ENCODE measurements around the gene SLC19A1. TPM values are rescaled to one million over a fixed set of nuclear protein-coding genes. Genes with fewer than 3 reads are reported as not detected.

The SLC19A1 gene
- total RNA-seq, 1 donor from 2014 or later: 36.8 TPM

DNA sequence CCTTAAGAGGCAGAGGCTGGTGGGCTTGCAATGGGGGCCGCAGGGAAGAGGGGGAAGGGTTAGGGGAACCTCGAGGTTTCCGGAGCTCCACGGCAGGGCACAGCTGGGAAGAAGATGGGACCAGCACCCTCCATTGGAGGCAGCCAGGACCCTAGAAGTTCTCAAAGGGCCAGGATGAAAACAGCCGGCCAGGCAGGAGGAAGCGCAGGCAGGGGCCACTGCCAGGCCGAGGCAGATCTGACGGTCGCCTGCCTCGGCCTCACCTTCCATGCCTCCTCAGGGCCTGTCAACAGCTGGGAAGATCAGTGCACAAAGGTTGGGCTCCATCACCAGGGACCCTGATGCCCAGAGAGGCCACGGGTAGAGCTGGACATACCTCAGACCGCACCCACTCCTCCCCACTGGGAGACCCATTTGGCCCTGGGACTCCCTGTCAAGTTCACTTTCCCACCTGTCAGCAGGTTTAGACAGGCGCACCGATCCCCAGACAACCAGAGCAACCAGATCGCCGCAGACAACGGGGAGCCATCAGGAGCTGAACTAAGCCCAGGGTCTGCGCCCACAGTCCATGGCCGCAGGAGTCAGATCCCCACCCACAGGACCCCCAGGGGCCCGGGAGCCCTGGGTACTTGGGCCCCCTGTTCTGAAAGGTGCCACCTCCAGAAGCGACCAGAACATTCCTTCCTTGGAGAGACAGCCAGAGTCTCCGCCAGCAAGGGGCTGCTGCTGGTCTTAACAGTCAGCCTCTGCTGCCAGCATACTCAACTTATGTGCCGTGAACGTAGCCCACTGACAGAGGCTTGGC, 2.2 kb downstream of the SLC19A1 start:
- Mint-ChIP-seq H3K9me3 (no peaks in the 10 kb centered on the region), H3K4me3 (peak overlapping the region; percentile 69), H3K27ac (no peak overlapping the region), H3K4me1 (peaks cover 17% of the 10 kb centered on the region), H3K27me3 (ENCODE audit: low read depth) (no peaks in the 10 kb centered on the region), H3K36me3 (no peaks in the 10 kb centered on the region)
- DNase-seq (ENCODE audit: low spot score in 2 of 2, unreplicated experiment in 2 of 2): peak in 1 of 2 experiments; percentile 14
- TF ChIP-seq, protein P1, sequence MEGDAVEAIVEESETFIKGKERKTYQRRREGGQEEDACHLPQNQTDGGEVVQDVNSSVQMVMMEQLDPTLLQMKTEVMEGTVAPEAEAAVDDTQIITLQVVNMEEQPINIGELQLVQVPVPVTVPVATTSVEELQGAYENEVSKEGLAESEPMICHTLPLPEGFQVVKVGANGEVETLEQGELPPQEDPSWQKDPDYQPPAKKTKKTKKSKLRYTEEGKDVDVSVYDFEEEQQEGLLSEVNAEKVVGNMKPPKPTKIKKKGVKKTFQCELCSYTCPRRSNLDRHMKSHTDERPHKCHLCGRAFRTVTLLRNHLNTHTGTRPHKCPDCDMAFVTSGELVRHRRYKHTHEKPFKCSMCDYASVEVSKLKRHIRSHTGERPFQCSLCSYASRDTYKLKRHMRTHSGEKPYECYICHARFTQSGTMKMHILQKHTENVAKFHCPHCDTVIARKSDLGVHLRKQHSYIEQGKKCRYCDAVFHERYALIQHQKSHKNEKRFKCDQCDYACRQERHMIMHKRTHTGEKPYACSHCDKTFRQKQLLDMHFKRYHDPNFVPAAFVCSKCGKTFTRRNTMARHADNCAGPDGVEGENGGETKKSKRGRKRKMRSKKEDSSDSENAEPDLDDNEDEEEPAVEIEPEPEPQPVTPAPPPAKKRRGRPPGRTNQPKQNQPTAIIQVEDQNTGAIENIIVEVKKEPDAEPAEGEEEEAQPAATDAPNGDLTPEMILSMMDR (IDR thresholded peaks at IDR 0.05; ENCODE audit: unreplicated experiment): no peak

DNA sequence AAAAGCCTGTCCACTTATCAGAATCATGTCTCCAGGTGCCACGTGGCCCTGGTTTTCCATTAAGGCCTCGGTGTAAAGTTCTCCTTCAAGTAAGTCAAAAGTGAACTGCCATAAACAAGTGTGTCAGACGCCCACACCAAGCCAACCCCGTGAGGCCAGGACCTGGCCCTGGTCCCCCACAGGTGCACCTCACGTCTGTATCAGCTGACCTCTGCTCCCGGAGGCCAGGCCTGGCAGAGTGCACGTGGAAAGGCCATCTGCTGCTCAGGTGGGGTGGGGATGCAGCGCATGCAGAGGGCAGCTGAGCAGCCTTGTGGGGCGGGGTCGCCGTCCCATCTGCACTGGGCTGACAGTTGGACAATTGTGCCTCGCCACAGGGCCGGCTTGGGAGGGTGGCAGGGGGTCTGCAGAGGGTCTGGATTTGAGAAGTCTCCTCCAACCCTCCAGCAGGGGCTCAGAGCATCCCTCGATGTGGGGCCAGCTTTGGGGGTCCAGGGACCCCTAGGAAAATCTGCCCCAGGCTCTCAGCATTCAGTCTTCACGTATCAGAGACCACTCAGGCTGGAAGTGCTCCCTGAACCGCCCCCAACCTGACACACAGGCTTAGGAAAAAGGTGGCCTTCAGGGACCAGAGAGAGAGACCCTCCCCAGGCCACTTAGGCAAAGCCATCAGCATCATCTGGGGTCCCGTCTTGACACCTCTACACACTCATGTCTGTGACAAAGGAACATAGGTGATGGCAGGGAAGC, 3.0 kb downstream of the SLC19A1 start:
- peak in 1 of 2 experiments; percentile 13 for DNase-seq (ENCODE audit: low spot score in 2 of 2, unreplicated experiment in 2 of 2)
- Mint-ChIP-seq H3K27ac (no peak overlapping the region), H3K36me3 (no peaks in the 10 kb centered on the region), H3K9me3 (no peaks in the 10 kb centered on the region), H3K4me3 (no peak overlapping the region), H3K27me3 (ENCODE audit: low read depth) (no peaks in the 10 kb centered on the region), H3K4me1 (peaks cover 22% of the 10 kb centered on the region)
- TF ChIP-seq, protein P1 (IDR thresholded peaks at IDR 0.05; ENCODE audit: unreplicated experiment): no peak

DNA sequence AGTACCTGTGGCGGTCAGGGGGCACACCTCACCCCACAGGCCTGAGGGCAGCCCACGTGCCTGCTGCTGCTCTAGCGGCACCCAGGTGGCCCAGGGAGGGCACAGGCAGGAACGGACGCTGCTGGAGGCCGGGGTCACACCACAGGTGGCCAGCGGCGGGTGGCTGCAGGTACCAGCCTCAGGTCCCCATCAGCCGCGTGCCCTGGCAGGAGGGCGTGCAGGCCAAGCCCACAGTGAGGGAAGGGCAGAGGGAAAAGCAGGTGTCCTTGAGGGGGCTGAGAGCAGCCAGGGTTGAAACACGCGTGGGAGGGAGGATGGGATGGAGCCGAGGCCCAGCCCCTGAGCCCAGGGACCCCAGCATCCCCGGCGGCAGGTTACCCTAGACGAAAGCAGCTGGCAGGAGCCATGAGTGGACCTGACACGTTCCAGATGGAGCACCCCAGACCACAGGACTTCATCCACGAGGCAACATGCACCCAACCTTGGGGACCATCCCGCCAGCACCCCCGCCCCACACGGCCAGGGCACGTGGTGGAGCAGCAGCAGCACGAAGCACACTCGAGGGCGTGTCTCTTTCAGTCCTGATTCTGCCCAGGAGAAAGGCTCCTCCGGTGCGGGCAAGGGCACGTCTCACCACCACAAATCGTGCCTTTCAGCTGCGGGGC, 3.7 kb downstream of the SLC19A1 start:
- TF ChIP-seq, protein P1 (IDR thresholded peaks at IDR 0.05; ENCODE audit: unreplicated experiment): no peak
- peak in 1 of 2 experiments; percentile 17 for DNase-seq (ENCODE audit: low spot score in 2 of 2, unreplicated experiment in 2 of 2)
- Mint-ChIP-seq H3K27ac (no peak overlapping the region), H3K27me3 (ENCODE audit: low read depth) (no peaks in the 10 kb centered on the region), H3K36me3 (no peaks in the 10 kb centered on the region), H3K4me1 (peaks cover 20% of the 10 kb centered on the region), H3K4me3 (no peak overlapping the region), H3K9me3 (no peaks in the 10 kb centered on the region)

DNA sequence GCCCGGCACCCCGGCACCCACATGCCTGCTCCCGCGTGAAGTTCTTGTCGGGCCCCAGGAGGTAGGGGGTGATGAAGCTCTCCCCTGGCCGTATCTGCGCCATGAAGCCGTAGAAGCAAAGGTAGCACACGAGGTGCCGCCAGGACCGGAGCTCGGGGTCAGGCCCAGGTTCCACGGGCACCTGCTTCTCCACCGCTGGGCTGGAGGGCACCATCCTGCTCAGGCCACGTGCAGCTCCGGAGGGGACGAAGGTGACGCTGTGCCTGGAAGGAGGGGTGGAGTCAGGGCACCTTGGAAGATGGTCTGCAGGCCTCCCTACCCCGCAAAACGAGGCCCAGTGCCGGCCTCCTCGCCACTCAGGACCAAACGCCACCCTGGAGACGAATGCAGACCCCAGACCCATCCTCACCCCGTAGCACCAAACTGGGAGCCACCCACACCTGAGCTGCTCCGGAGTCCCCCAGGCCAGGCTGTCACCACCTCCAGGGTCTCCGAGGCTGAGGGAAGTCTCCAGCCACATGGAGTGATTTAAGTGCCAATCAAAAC, 4.4 kb downstream of the SLC19A1 start:
- TF ChIP-seq, protein P1 (IDR thresholded peaks at IDR 0.05; ENCODE audit: unreplicated experiment): no peak
- Mint-ChIP-seq H3K9me3 (no peaks in the 10 kb centered on the region), H3K27ac (no peak overlapping the region), H3K27me3 (ENCODE audit: low read depth) (no peaks in the 10 kb centered on the region), H3K4me1 (peaks cover 17% of the 10 kb centered on the region), H3K36me3 (no peaks in the 10 kb centered on the region), H3K4me3 (no peak overlapping the region)
- peak in 1 of 2 experiments; percentile 8 for DNase-seq (ENCODE audit: low spot score in 2 of 2, unreplicated experiment in 2 of 2)

DNA sequence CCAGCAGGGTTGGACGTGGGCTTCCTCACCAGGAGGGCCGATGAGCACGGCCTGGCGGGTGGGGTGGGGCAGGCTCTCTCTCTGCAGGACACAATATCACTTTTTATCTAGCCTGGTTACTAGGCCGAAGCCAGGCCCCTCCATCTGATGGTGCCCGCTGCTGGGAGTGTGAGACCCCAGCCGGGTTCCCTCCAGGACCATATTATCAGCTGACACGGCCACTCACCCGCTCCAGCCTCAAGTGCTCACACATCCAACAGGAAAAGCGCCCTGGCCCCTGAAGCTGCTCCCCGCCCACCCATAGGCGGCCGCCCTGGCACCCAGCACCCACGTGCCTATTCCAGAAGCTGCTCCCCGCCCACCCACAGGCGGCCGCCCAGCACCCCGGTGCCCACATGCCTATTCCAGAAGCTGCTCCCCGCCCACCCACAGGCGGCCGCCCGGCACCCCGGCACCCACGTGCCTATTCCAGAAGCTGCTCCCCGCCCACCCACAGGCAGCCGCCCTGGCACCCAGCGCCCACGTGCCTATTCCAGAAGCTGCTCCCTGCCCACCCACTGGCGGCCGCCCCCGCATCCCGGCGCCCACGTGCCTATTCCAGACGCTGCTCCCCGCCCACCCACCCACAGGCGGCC, 5.0 kb downstream of the SLC19A1 start:
- H3K27ac Mint-ChIP-seq: no peak overlapping the region
- H3K4me1 Mint-ChIP-seq: peaks cover 20% of the 10 kb centered on the region
- peaks cover 2% of the 10 kb centered on the region for H3K36me3 Mint-ChIP-seq
- H3K9me3 Mint-ChIP-seq: no peaks in the 10 kb centered on the region
- no peak overlapping the region for H3K4me3 Mint-ChIP-seq
- H3K27me3 Mint-ChIP-seq (ENCODE audit: low read depth): no peaks in the 10 kb centered on the region
- peak in 1 of 2 experiments; percentile 8 for DNase-seq (ENCODE audit: low spot score in 2 of 2, unreplicated experiment in 2 of 2)
- TF ChIP-seq, protein P1 (IDR thresholded peaks at IDR 0.05; ENCODE audit: unreplicated experiment): no peak
